ENCODE results near the gene MOGAT1.

- TF ChIP-seq CTCF (IDR thresholded peaks at IDR 0.05; ENCODE audit: insufficient read depth, low read length, poor library complexity, severe bottlenecking) (no peak), EZH2phosphoT487 (conservative IDR thresholded peaks at IDR 0.05; ENCODE audit: low read length) (no peak)
Measured at GRCh38 chr2:222689322-222689721, 17.9 kb downstream of the MOGAT1 start.

Data from SU-DHL-6 (cell line).